ENCODE measurements around the gene XKR7. TPM values are rescaled to one million over a fixed set of nuclear protein-coding genes. Genes with fewer than 3 reads are reported as not detected.

Gene XKR7
- total RNA-seq, 4 donors from 2014 or later = not detected

DNA sequence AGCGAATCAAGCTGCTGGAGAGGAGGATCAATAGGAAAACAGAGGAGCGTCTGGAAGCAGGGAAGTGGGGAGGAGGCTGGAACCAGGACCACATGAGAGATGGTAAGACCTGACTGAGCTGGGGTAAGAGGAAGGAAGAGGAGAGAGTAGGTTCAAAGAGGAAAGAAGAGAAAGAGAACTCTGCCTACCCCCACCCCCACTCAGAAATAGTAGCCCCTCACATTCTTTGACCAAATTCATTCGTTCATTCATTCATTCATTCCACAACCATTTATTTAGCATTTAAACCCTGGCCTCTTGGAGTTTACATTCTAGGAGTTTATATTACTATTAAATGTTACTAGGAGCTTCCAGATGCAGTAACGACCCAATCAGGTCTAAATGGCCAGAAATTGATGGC, 68.3 kb downstream of the XKR7 start:
- 53 to 61% methylated on average over 3 to 4 of the region's 4 CpGs for WGBS, 2 donors
- Histone ChIP-seq H3K36me3 (no peaks in the 10 kb centered on the region), H3K27ac (no peak overlapping the region), H3K9me3 (no peaks in the 10 kb centered on the region), H3K4me1 (peaks cover 4 to 27% (median 10%) of the 10 kb centered on the region in 3 donors), H3K27me3 (peaks cover 0 to 72% (median 1%) of the 10 kb centered on the region in 4 donors), H3K4me3 (no peak overlapping the region)
- no peak for DNase-seq
- TF ChIP-seq, protein P1, sequence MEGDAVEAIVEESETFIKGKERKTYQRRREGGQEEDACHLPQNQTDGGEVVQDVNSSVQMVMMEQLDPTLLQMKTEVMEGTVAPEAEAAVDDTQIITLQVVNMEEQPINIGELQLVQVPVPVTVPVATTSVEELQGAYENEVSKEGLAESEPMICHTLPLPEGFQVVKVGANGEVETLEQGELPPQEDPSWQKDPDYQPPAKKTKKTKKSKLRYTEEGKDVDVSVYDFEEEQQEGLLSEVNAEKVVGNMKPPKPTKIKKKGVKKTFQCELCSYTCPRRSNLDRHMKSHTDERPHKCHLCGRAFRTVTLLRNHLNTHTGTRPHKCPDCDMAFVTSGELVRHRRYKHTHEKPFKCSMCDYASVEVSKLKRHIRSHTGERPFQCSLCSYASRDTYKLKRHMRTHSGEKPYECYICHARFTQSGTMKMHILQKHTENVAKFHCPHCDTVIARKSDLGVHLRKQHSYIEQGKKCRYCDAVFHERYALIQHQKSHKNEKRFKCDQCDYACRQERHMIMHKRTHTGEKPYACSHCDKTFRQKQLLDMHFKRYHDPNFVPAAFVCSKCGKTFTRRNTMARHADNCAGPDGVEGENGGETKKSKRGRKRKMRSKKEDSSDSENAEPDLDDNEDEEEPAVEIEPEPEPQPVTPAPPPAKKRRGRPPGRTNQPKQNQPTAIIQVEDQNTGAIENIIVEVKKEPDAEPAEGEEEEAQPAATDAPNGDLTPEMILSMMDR (IDR thresholded peaks at IDR 0.05) = no peak
- TF ChIP-seq POLR2A (IDR thresholded peaks at IDR 0.05) = no peak
- intact Hi-C loops (cut with DNase I) = no loop called here

DNA sequence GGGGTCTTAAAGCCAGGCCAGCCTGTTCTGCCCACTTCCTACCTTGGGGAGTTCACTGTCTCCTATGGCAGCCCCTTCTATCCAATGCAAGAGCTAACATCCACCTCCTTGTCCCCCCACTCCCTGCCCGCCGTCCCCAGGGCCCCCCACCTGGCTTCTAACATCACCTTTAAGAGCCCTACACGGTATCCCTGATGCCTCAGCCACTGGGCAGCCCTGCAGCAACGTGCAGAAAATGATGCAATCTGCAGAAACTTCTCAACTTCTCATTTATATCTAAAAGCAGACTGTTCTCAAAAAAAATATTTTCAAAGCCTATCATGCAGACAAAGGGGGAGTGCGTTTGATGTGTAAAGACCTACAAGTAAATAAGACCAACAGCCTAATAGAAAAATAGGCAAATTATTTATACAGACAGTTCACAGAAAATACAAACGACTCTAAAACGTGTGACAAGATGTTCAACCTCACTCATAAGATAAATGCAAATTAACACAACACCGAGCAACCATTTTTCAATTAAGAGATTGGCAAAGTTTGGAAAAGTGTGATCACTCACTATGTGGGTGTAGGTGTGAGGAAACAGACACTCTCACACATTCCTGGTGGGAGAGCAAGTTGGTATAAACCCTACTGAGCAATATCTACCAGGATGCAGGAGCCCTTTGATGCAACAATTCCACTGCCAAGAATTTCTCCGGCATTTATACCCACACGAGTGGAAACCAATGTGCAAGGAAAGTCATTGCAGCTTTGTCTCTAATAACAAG, 69.0 kb downstream of the XKR7 start:
- H3K4me1 ChIP-seq = peaks cover 4 to 25% (median 5%) of the 10 kb centered on the region in 3 donors
- TF ChIP-seq, protein P1 (IDR thresholded peaks at IDR 0.05) = no peak
- no peak for TF ChIP-seq POLR2A (IDR thresholded peaks at IDR 0.05)
- intact Hi-C loops (cut with DNase I) = no loop called here
- H3K27ac ChIP-seq = no peak overlapping the region
- WGBS, 2 donors = 56% methylated on average over 8 to 9 of the region's 10 CpGs
- DNase-seq = no peak
- H3K27me3 ChIP-seq = peaks cover 0 to 67% (median 1%) of the 10 kb centered on the region in 4 donors
- H3K9me3 ChIP-seq = no peaks in the 10 kb centered on the region
- no peaks in the 10 kb centered on the region for H3K36me3 ChIP-seq
- H3K4me3 ChIP-seq = no peak overlapping the region

DNA sequence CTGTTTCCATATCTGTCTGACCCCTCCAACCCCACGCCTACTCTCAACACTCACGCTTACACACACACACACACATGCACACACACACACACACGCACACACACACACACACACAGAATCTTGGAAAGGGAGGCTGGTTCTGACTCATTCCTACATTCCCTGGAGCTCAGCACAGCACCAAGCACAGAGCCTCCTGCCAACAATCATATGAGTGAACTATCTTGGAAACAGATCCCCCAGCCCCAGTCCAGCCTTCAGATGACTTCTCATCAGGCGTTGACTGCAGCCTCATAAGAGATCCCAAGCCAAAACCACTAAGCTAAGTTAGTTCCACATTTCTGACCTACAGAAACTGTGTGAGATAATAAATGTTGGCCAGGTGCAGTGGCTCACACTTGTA, 70.0 kb downstream of the XKR7 start:
- TF ChIP-seq POLR2A (IDR thresholded peaks at IDR 0.05) = no peak
- TF ChIP-seq, protein P1 (IDR thresholded peaks at IDR 0.05) = no peak
- intact Hi-C loops (cut with DNase I) = no loop called here
- Histone ChIP-seq H3K27ac (no peak overlapping the region), H3K4me1 (peaks cover 4 to 24% (median 5%) of the 10 kb centered on the region in 3 donors), H3K27me3 (peaks cover 0 to 57% (median 1%) of the 10 kb centered on the region in 4 donors), H3K36me3 (no peaks in the 10 kb centered on the region), H3K9me3 (no peaks in the 10 kb centered on the region), H3K4me3 (no peak overlapping the region)
- no peak for DNase-seq
- 46 to 75% methylated on average over 4 of the region's 4 CpGs for WGBS, 2 donors

DNA sequence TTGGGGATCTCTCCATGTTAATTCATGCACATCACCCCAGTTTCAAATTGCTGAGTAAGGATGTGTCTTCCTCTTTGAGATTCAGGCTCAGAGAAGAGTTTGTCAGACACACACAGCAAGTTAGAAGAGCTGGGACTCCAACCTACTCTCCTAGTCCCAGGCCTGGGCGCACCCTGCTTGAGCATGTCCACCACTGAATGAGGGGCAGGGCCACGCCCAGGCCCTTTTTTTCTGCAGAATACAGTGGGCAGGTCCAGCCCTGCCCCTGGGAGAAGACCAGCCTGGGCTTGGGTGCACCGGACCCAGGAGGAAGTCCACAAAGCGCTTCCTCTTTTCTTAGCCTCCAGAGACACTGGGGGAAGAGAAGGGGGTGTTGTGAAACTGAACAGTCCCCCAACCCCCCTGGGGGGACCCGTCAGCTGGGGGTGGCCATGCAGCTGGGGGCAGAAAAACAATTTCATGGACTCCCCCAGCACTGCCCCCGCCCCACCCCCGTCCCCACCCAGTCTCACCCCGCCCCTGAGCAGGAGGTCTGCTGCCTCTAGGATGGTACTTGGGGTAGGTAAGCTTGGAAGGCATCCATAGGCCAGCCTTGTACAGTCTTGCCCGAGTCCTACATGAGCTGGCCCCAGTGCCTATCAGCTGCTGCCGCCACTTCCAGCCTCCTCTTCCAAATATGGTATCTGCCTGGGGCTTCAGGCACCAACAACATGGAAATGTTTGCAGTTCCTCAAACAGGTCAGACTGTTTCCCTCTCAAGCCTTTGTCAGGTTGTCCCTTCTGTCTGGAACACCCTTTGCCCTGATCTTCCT, 72.4 kb downstream of the XKR7 start:
- Histone ChIP-seq H3K36me3 (no peaks in the 10 kb centered on the region), H3K4me1 (peaks cover 4 to 24% (median 5%) of the 10 kb centered on the region in 3 donors), H3K9me3 (no peaks in the 10 kb centered on the region), H3K27me3 (peaks cover 0 to 41% (median 1%) of the 10 kb centered on the region in 4 donors), H3K27ac (peak overlapping the region; percentile 63 to 78 (median 68)), H3K4me3 (peak overlapping the region in 1 of 4 donors; percentile 28)
- WGBS, 2 donors = 12 to 20% methylated on average over 3 to 5 of the region's 10 CpGs
- no peak for DNase-seq
- no peak for TF ChIP-seq POLR2A (IDR thresholded peaks at IDR 0.05)
- TF ChIP-seq, protein P1 (IDR thresholded peaks at IDR 0.05) = no peak
- intact Hi-C loops (cut with DNase I) = no loop called here

DNA sequence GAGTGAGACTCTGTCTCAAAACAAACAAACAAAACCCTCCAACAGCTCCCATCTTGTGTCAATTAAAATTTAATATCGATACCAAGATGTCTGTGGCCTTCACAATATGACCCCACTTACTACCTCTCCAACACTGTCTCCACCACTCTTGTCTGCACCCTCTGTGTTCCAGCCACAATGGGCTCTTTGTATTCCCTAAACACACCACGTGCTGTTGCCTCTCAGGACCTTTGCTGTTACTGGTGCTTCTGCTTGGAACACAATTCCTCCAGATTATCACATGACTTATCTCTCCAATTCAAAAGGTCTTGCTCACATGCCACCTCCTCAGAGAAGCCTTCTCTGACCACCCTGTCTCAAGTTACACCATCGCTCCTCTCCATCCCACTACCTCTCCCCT, 78.0 kb downstream of the XKR7 start:
- Histone ChIP-seq H3K27me3 (peaks cover 0 to 31% (median 0%) of the 10 kb centered on the region in 4 donors), H3K36me3 (no peaks in the 10 kb centered on the region), H3K27ac (no peak overlapping the region), H3K9me3 (no peaks in the 10 kb centered on the region), H3K4me3 (no peak overlapping the region), H3K4me1 (peaks cover 1 to 7% (median 2%) of the 10 kb centered on the region in 3 donors)
- intact Hi-C loops (cut with DNase I) = no loop called here
- TF ChIP-seq POLR2A (IDR thresholded peaks at IDR 0.05) = no peak
- TF ChIP-seq, protein P1 (IDR thresholded peaks at IDR 0.05) = no peak
- no peak for DNase-seq
- 76 to 78% methylated on average over 3 of the region's 3 CpGs for WGBS, 2 donors

Measured in esophagus squamous epithelium (tissue), 5 donors.